GM12878 (cell line): Measurements from ENCODE around the gene DAO. TPM values are rescaled to one million over a fixed set of nuclear protein-coding genes. Genes with fewer than 3 reads are reported as not detected.
A peak's percentile ranks its signal among the peaks of the same experiment; 100 is the strongest.

Experiments used
- ATAC-seq: fragments of 200-7000 bp; cut with Tn5 transposase; 3 replicates; pipeline ENCODE4 v1.9.1; 2020; ENCODE audit warnings: mild to moderate bottlenecking, moderate library complexity
- BruUV-seq: library from RNA; stranded (reverse); fragments of 400-500 nt; replicated peaks from 2 replicates; lab custom pipeline; 2021; lab: Mats Ljungman, UMichigan
- CTCF ChIA-PET: fragments of 300-600 bp; sonication (Branson Sonifier 250); formaldehyde crosslinking; extraction: SDS; loops from one replicate; lab custom pipeline; 2021; ENCODE audit warnings: inconsistent platforms; lab: Yijun Ruan, JAX
- POLR2A ChIA-PET: fragments of 350-600 bp; formaldehyde crosslinking; extraction: SDS; loops from one replicate; lab custom pipeline; 2021; ENCODE audit warnings: inconsistent platforms; lab: Charles Lee
- RAD21 ChIA-PET: fragments of 300-600 bp; sonication (Branson Sonifier 250); formaldehyde crosslinking; loops from one replicate; lab custom pipeline; 2023; ENCODE audit warnings: antibody characterized with exemption; ENCODE audit not compliant: unreplicated experiment; lab: Charles Lee
- SMC1A ChIA-PET: fragments of 300-600 bp; sonication (Branson Sonifier 250); formaldehyde crosslinking; loops from one replicate; lab custom pipeline; 2023; ENCODE audit not compliant: unreplicated experiment, uncharacterized antibody; lab: Charles Lee
- DNase-seq: peaks from one replicate; pipeline ENCODE4 v3.0.0-alpha.2; 2011; ENCODE audit warnings: low read depth, low spot score
- FAIRE-seq: peaks from 3 replicates; lab custom pipeline; 2011; peaks lifted over from hg19 to GRCh38; lab: Jason Lieb, UNC
- H2AFZ ChIP-seq: 2 replicates; pipeline ENCODE4 v1.6.0; 2011; ENCODE audit warnings: low read depth, low read length, control low read depth; ENCODE audit not compliant: control insufficient read depth
- H3K27ac ChIP-seq: 2 replicates; pipeline ENCODE4 v1.5.1; 2011; ENCODE audit warnings: control low read depth; ENCODE audit not compliant: control insufficient read depth, insufficient read depth
- H3K27me3 ChIP-seq, 2 experiments: replicated peaks in 1 of 2; 2 replicates each; pipeline versions ENCODE4 v1.6.0 to v1.6.1; 2011; ENCODE audit warnings: low read length in 1 of 2; ENCODE audit not compliant: control insufficient read depth in 2 of 2, insufficient read depth in 2 of 2
- H3K36me3 ChIP-seq, 2 experiments: 2 replicates each; pipeline ENCODE4 v1.5.1; 2011; ENCODE audit warnings: low read length in 1 of 2; ENCODE audit not compliant: control insufficient read depth in 2 of 2, insufficient read depth in 2 of 2
- H3K4me1 ChIP-seq: 2 replicates; pipeline ENCODE4 v1.6.1; 2011; ENCODE audit warnings: mild to moderate bottlenecking, low read length, moderate library complexity, mixed read lengths; ENCODE audit not compliant: control insufficient read depth, insufficient read depth
- H3K4me2 ChIP-seq: 2 replicates; pipeline ENCODE4 v1.6.0; 2011; ENCODE audit warnings: control low read depth; ENCODE audit not compliant: control insufficient read depth, insufficient read depth
- H3K4me3 ChIP-seq: fragments of 200-600 bp; sonication (generic); 2 replicates; pipeline ENCODE4 v1.5.1; 2016
- H3K79me2 ChIP-seq: 2 replicates; pipeline ENCODE4 v1.6.0; 2011; ENCODE audit warnings: low read length; ENCODE audit not compliant: control insufficient read depth, insufficient read depth
- H3K9ac ChIP-seq: 2 replicates; pipeline ENCODE4 v1.8.0; 2011; ENCODE audit warnings: low read length, control low read depth, mixed read lengths; ENCODE audit not compliant: control insufficient read depth, insufficient read depth
- H3K9me3 ChIP-seq: replicated peaks from 3 replicates; pipeline ENCODE4 v1.5.1; 2011; ENCODE audit warnings: mild to moderate bottlenecking, low read length; ENCODE audit not compliant: control insufficient read depth, insufficient read depth
- H4K20me1 ChIP-seq: 2 replicates; pipeline ENCODE4 v1.6.0; 2011; ENCODE audit not compliant: control insufficient read depth, insufficient read depth
- ASH2L ChIP-seq: fragments of 300-600, 200-600 bp; sonication (generic); IDR thresholded peaks from 2 replicates; pipeline ENCODE4 v1.6.1; 2017; ENCODE audit warnings: low read depth, mild to moderate bottlenecking, borderline replicate concordance
- CREB1 ChIP-seq: IDR thresholded peaks from 2 replicates; pipeline ENCODE4 v1.6.1; 2012; ENCODE audit warnings: low read depth, mild to moderate bottlenecking, inconsistent platforms
- EED ChIP-seq: sonication (generic); IDR thresholded peaks from 2 replicates; pipeline ENCODE4 v1.6.1; 2016; ENCODE audit warnings: antibody characterized with exemption, low read depth
- MYB ChIP-seq: fragments of 150-350 bp; IDR thresholded peaks from 2 replicates; pipeline ENCODE4 v1.6.1; 2014; ENCODE audit warnings: mild to moderate bottlenecking, low read depth, low read length, borderline replicate concordance
- MYC ChIP-seq: IDR thresholded peaks from 2 replicates; pipeline ENCODE4 v1.6.1; 2011; ENCODE audit warnings: mild to moderate bottlenecking, low read length, moderate library complexity, inconsistent platforms; ENCODE audit not compliant: insufficient read depth, insufficient replicate concordance, insufficient read length, severe bottlenecking
- NBN ChIP-seq: fragments of 450-650 bp; IDR thresholded peaks from 2 replicates; pipeline ENCODE4 v1.6.1; 2016
- POLR2A ChIP-seq: IDR thresholded peaks from 2 replicates; pipeline ENCODE4 v1.6.1; 2011; ENCODE audit warnings: low read depth, mild to moderate bottlenecking, low read length
- RAD21 ChIP-seq: IDR thresholded peaks from 2 replicates; pipeline ENCODE4 v1.6.1; 2011; ENCODE audit warnings: mild to moderate bottlenecking, low read depth, low read length, moderate library complexity; ENCODE audit not compliant: insufficient read depth
- RUNX3 ChIP-seq: IDR thresholded peaks from 2 replicates; pipeline ENCODE4 v1.6.1; 2012; ENCODE audit warnings: low read length, inconsistent platforms
- SMAD1 ChIP-seq: fragments of 450-650 bp; IDR thresholded peaks from 2 replicates; pipeline ENCODE4 v1.6.1; 2018; ENCODE audit warnings: mild to moderate bottlenecking, low read depth; ENCODE audit not compliant: partially characterized antibody
- STAT3 ChIP-seq: IDR thresholded peaks from 2 replicates; pipeline ENCODE4 v1.6.1; 2011; ENCODE audit warnings: low read depth, low read length, improper control_type of control experiment
- SUZ12 ChIP-seq: fragments of 200-600 bp; sonication (generic); IDR thresholded peaks from one replicate; pipeline ENCODE4 v1.6.1; 2018; ENCODE audit warnings: antibody characterized with exemption, mild to moderate bottlenecking; ENCODE audit not compliant: unreplicated experiment
- TBL1XR1 ChIP-seq: IDR thresholded peaks from 2 replicates; pipeline ENCODE4 v1.6.1; 2012; ENCODE audit warnings: low read depth, low read length, improper control_type of control experiment
- ZNF384 ChIP-seq: IDR thresholded peaks from 2 replicates; pipeline ENCODE4 v1.6.1; 2012; ENCODE audit warnings: low read depth, mild to moderate bottlenecking, low read length, improper control_type of control experiment, borderline replicate concordance
- ZSCAN29 ChIP-seq: fragments of 450-650 bp; IDR thresholded peaks from 2 replicates; pipeline ENCODE4 v1.6.1; 2017; ENCODE audit warnings: mild to moderate bottlenecking, moderate library complexity
- WGBS: methylation state at CpG from one replicate; pipeline ENCODE4 v1.1.6; 2016; ENCODE audit warnings: low lambda C conversion rate; ENCODE audit not compliant: insufficient replicate concordance, insufficient coverage; ENCODE audit errors: missing lambda C conversion rate; 5-methylcytosine and 5-hydroxymethylcytosine counted together
- in situ Hi-C: fragments of 300-500 bp; cut with MboI; formaldehyde crosslinking; loops from 9 replicates; pipeline ENCODE4 v1.14.3; 2018; ENCODE audit warnings: mixed read lengths
- intact Hi-C: fragments of 100-400 bp; cut with micrococcal nuclease; formaldehyde crosslinking; loops from one replicate; pipeline ENCODE4 v1.14.2; 2022; ENCODE audit not compliant: unreplicated experiment
- polyA plus RNA-seq, 11 experiments: library from polyadenylated mRNA; depleted of rRNA in 4 of 11; unstranded in 6 of 11; stranded (reverse) in 5 of 11; fragments of >200 nt; fragmentation: Nextera tagmentation in 4 of 11; fragmentation: Illumina TruSeq in 1 of 11; extraction: Ambion mirVana in 4 of 11; extraction: Trizol in 1 of 11; gene quantifications; 1 replicate in 1 of 11; 2 replicates in 10 of 11; pipeline versions ENCODE4 v1.2.1 to v1.2.3, GENCODE V29; 2011 to 2016; ENCODE audit warnings: inconsistent platforms in 2 of 11, missing spikeins in 2 of 11, low read depth in 1 of 11
- total RNA-seq, 4 experiments: library from RNA; depleted of rRNA in 3 of 4; stranded (reverse); fragments of >200 nt in 3 of 4; fragmentation: Illumina TruSeq in 1 of 4; extraction: Trizol in 1 of 4; gene quantifications; 2 replicates each; pipeline versions ENCODE4 v1.2.1 to v1.2.3, GENCODE V29; 2013 to 2021
- TF ChIP-seq, protein P1 (sequence below): IDR thresholded peaks from 2 replicates; pipeline ENCODE4 v1.6.1; 2012; ENCODE audit warnings: low read depth, low read length, improper control_type of control experiment
- TF ChIP-seq, protein P2 (sequence below): IDR thresholded peaks from 2 replicates; pipeline ENCODE4 v1.6.1; 2011; ENCODE audit warnings: low read depth, low read length, improper control_type of control experiment, borderline replicate concordance
- TF ChIP-seq, protein P3 (sequence below): fragments of 450-650 bp; IDR thresholded peaks from 2 replicates; pipeline ENCODE4 v1.6.1; 2016; ENCODE audit warnings: mild to moderate bottlenecking
- TF ChIP-seq, protein P4 (sequence below): IDR thresholded peaks from 2 replicates; pipeline ENCODE4 v1.6.1; 2011; ENCODE audit warnings: mild to moderate bottlenecking, low read depth, low read length, moderate library complexity; ENCODE audit not compliant: insufficient replicate concordance

Gene DAO
- total and polyA plus RNA-seq, 10 of the 15 experiments (the other 5 are each of a cell fraction or from before 2014, with no cell fraction given), result 0.15 TPM; not detected in 9

DNA sequence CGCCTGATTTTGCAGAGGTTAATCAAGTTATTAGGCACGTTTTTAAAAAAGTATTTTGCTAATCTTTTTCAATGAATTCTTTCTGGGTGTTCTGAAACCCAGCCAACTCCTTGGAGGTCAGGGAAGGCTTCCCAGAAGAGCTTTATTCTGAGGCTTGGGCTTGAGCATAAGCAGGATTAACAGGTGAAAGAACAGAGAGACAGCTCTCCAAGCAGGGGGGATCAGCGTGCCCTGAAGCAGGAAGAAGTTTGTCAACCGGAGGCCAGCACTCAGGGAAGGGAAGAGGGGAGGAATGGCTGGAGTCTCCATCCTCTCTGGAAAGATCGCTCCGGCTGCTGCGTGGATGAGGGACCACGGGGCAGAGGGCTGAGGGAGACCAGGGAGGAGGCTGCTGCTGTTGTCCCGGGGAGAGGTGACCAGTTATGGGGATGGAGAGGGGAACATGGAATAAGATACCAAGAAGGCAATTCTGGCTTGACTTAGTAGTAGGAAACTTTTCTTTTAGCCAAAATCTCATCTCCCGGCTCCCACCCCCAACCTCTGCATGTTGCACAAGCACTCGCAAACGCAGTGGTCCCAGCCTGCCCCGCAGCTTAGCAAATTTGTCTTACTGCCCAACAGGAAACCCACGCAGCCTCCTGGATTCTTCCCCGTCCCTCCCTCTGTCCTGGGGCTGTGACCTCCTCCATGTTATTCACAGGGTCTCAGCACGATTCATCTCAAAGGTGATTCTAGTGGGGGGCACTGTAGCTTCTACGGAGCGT lies 21.4 kb upstream of the DAO start:
- WGBS, result 6% methylated on average over 18 of the region's 18 CpGs
- no peak for ATAC-seq
- RAD21 ChIA-PET, result interaction anchor here (0.7 to 4.7 kb wide), 8 partner anchors 8 to 241 kb away, joined by 3 to 18 read pairs (median 7); no protein-coding TSS in a partner anchor
- POLR2A ChIA-PET, result interaction anchor here (0.6 to 5.6 kb wide), 9 partner anchors 7 to 1575 kb away, joined by 3 to 30 read pairs (median 3); no protein-coding TSS in a partner anchor
- Histone ChIP-seq H3K27ac (peak overlapping the region; percentile 78), H3K4me3 (peak overlapping the region; percentile 78), H2AFZ (peak overlapping the region; percentile 42), H3K9ac (peak overlapping the region; percentile 81), H3K9me3 (no peaks in the 10 kb centered on the region; the same call in 2 of the 3 replicates), H3K36me3 (no peaks in the 10 kb centered on the region), H3K27me3 (no peaks in the 10 kb centered on the region), H3K79me2 (peaks cover 42% of the 10 kb centered on the region), H3K4me2 (peak overlapping the region; percentile 97), H4K20me1 (no peaks in the 10 kb centered on the region), H3K4me1 (peaks cover 51% of the 10 kb centered on the region)
- no peak for DNase-seq
- intact Hi-C loops, result no loop called here
- SMC1A ChIA-PET, result interaction anchor here (0.9 to 2.3 kb wide), 14 partner anchors 9 to 289 kb away, joined by 3 to 9 read pairs (median 4); partner anchors contain the start of gene ALKBH2
- BruUV-seq, result TSS peak; percentile 72
- FAIRE-seq, result no peak
- in situ Hi-C loops, result no loop called here
- CTCF ChIA-PET, result interaction anchor here (0.6 to 1.9 kb wide), 16 partner anchors 9 to 288 kb away, joined by 3 to 7 read pairs (median 4); no protein-coding TSS in a partner anchor
- TF ChIP-seq, protein P1, sequence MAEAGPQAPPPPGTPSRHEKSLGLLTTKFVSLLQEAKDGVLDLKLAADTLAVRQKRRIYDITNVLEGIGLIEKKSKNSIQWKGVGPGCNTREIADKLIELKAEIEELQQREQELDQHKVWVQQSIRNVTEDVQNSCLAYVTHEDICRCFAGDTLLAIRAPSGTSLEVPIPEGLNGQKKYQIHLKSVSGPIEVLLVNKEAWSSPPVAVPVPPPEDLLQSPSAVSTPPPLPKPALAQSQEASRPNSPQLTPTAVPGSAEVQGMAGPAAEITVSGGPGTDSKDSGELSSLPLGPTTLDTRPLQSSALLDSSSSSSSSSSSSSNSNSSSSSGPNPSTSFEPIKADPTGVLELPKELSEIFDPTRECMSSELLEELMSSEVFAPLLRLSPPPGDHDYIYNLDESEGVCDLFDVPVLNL, result no peak
- TF ChIP-seq ZNF384, result no peak
- TF ChIP-seq ASH2L, result no peak
- TF ChIP-seq STAT3, result no peak
- TF ChIP-seq NBN, result 0 out of 2 replicates have a peak, but pooled peaks have one; percentile 8
- TF ChIP-seq TBL1XR1, result no peak
- TF ChIP-seq, protein P2, sequence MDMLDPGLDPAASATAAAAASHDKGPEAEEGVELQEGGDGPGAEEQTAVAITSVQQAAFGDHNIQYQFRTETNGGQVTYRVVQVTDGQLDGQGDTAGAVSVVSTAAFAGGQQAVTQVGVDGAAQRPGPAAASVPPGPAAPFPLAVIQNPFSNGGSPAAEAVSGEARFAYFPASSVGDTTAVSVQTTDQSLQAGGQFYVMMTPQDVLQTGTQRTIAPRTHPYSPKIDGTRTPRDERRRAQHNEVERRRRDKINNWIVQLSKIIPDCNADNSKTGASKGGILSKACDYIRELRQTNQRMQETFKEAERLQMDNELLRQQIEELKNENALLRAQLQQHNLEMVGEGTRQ, result no peak
- TF ChIP-seq SUZ12, result no peak
- TF ChIP-seq, protein P3, sequence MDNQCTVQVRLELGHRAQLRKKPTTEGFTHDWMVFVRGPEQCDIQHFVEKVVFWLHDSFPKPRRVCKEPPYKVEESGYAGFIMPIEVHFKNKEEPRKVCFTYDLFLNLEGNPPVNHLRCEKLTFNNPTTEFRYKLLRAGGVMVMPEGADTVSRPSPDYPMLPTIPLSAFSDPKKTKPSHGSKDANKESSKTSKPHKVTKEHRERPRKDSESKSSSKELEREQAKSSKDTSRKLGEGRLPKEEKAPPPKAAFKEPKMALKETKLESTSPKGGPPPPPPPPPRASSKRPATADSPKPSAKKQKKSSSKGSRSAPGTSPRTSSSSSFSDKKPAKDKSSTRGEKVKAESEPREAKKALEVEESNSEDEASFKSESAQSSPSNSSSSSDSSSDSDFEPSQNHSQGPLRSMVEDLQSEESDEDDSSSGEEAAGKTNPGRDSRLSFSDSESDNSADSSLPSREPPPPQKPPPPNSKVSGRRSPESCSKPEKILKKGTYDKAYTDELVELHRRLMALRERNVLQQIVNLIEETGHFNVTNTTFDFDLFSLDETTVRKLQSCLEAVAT, result 0 out of 2 replicates have a peak, but pooled peaks have one; percentile 5
- peak; percentile 40; the same call in 1 of the 2 replicates for TF ChIP-seq EED
- TF ChIP-seq MYB, result no peak
- TF ChIP-seq RAD21, result no peak
- TF ChIP-seq SMAD1, result no peak
- TF ChIP-seq RUNX3, result no peak
- TF ChIP-seq, protein P4, sequence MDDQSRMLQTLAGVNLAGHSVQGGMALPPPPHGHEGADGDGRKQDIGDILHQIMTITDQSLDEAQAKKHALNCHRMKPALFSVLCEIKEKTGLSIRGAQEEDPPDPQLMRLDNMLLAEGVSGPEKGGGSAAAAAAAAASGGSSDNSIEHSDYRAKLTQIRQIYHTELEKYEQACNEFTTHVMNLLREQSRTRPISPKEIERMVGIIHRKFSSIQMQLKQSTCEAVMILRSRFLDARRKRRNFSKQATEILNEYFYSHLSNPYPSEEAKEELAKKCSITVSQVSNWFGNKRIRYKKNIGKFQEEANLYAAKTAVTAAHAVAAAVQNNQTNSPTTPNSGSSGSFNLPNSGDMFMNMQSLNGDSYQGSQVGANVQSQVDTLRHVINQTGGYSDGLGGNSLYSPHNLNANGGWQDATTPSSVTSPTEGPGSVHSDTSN, result no peak
- TF ChIP-seq MYC, result no peak
- no peak for TF ChIP-seq CREB1
- 0 out of 2 replicates have a peak, but pooled peaks have one; percentile 21 for TF ChIP-seq POLR2A
- TF ChIP-seq ZSCAN29, result no peak
